GM21619 (cell line): ENCODE data around the gene ZNF726.
"Not testable (repeated sequence)": the region's sequence is repeated elsewhere in the genome, so short reads cannot be mapped to it uniquely, and the experiment has no call there.

Experiments used
- ATAC-seq: cut with Tn5 transposase; IDR thresholded peaks from one replicate; pipeline ENCODE4 v1.9.1; 2021; ENCODE audit not compliant: unreplicated experiment

The ZNF726 gene

DNA sequence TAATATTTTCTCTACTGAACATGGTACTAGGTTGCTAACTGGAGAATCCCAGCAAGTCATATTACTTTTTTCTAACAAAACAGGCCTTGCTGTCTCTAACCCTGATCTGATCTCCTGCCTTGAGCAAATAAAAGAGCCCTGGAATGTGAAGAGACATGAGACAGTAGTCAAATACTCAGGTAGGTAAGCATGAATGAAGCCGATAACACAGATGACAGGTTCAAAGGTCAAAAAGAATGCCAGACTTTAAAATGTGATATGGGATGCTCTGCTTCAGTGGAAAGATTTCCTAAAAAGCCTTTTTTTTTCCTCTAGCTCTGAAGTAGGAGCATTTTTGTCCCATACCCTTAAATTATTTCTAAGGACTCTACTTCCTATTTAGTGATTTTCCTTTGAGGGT lies 28.7 kb downstream of the ZNF726 start:
- no peak for ATAC-seq

- no peak for ATAC-seq
Measured at GRCh38 chr19:23946569-23946968, 31.9 kb downstream of the ZNF726 start.

DNA sequence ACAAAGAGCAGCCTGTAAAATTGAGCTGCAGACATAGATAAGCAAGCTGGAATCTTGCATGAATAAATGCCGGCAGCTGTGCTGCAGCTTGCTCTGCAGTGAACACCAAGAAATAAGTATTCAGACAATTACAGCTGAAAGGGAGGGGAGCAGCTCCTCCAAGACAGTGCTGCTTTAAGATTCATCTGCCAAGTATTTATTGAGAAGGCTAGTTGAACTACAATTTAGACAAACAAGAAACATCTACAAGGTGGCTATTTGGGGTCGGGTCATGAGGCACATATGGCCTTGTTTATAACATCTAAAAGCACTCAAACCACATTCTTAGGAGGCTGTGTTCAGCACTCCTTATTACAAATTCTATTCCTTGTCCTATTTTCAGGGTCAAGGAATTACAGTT lies 34.9 kb downstream of the ZNF726 start:
- no peak for ATAC-seq

DNA sequence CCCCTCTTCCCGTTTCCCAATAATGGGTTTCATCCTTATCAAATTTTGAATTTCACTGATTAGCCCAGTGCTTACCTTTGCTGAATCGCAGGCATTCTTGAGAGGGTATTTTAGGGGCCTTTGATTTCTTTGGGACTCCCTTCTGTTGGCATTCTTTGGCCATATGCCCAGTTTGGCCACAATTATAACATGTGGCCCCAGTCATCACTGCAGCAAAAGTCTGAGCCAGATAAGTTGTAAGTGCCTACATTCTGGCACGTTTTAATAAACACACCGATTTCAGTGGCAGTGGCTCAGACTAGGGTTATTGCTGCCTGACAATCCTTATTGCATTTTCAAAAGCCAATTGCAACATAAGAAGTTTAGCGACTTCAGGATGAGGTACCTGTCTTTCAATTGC lies 41.4 kb downstream of the ZNF726 start:
- ATAC-seq: no peak

GRCh38 chr19:23957660-23958281 lies 43.1 kb downstream of the ZNF726 start:
- no peak for ATAC-seq

DNA sequence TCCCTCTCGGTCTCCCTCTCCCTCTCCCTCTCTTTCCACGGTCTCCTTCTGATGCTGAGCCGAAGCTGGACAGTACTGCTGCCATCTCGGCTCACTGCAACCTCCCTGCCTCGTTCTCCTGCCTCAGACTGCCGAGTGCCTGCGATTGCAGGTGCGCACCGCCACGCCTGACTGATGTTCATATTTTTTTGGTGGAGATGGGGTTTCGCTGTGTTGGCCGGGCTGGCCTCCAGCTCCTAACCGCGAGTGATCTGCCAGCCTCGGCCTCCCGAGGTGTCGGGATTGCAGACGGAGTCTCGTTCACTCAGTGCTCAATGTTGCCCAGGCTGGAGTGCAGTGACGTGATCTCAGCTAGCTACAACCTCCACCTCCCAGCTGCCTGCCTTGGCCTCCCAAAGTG lies 48.7 kb downstream of the ZNF726 start:
- ATAC-seq: not testable (repeated sequence)

- not testable (repeated sequence) for ATAC-seq
Measured at GRCh38 chr19:23963881-23964280, 49.2 kb downstream of the ZNF726 start.

GRCh38 chr19:23964334-23964733 lies 49.6 kb downstream of the ZNF726 start:
- ATAC-seq: not testable (repeated sequence)

DNA sequence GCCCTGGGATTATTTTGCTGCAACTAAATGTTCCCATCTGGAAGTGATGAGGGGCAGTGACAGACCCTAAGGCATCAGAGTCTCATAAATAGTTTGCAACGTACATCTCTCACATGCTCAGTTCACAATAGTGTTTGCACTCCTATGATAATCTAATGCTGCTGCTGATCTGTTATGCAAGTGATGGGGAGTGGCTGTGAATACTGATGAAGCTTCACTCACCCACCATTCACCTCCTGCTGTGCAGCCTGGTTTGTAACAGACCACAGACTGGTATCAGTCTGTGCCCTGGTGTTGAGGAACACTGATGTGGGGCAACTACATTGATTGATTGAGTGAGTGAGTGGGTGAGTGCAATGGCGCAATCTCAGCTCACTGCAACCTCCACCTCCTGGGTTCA lies 54.9 kb downstream of the ZNF726 start:
- ATAC-seq: no peak

DNA sequence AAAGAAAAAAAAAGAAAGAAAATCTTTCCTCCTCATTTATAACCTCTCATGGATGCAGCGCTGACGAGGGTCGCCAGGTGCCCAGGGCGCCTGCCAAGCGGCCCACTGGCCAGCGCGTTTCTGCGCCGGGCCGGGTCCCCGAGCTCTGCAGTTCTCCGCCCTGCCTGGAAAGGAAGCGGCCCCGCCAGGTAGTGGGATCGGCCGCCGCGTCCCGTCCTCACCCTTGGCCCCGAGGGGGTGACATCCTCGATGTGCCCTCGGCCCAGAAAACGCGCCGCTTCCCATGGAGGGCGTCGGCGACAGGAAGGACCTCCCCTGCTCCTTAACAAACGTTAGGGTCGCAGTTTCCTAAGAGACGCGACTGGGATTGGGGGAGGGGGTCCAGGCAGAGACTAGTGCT lies 56.9 kb downstream of the ZNF726 start:
- ATAC-seq: no peak

DNA sequence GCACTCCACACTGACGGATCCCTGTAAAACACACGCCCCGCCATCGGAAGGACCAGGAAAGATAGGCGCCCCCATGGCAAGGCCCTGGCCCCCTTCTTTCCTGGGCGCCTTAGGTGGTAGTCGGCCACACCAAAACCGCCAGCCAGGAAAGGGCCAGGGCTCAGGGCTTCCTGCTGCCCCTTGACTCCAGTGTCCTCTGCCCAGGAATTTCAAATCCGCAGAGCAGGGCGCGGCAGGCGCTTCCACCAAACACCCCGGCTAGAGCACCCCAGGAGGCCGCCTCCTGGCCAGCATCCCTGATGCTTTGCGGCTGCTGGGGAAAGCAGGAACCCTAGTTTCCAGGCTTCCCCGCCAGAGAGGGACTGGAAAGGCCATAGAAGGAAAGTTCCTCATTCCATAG lies 57.5 kb downstream of the ZNF726 start:
- ATAC-seq: no peak

GRCh38 chr19:23974941-23975340 lies 60.3 kb downstream of the ZNF726 start:
- ATAC-seq: no peak

DNA sequence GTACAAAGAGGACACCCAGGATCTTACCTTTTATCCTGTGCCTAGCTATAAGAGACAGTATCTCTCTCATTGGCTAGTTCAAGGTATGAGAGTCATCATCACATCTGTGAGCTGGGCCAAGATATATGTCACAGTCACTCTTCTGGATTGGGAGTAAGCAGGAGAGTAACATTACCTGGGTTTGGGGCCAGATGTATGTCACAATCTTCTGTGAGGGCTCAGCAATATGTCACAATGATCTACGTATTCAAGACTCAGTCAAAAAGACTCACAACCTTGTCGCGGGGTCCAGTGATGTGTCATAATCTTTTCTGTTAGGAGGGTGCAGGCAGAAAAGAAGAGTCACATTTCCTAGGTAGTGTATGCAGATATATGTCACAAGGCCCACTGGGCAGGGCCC lies 61.9 kb downstream of the ZNF726 start:
- ATAC-seq: not testable (repeated sequence)

GRCh38 chr19:23977256-23977655 lies 62.6 kb downstream of the ZNF726 start:
- ATAC-seq: not testable (repeated sequence)

DNA sequence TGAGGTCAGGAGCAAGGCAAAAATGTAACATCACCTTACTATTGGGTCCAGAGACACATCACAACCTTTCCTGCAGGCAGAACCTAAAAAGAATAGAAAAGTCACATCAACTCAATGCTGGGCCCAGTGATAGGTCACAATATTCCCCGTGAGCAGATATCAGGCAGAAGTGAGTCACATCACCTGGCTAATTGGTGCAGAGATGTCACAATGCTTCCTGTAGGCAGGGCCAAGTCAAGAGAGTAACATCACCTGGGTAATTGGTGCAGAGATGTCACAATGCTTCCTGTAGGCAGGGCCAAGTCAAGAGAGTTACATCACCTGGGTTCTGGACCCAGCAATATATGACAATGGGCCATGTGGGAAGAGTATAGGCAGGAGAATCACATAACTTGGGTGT lies 63.4 kb downstream of the ZNF726 start:
- ATAC-seq: no peak

DNA sequence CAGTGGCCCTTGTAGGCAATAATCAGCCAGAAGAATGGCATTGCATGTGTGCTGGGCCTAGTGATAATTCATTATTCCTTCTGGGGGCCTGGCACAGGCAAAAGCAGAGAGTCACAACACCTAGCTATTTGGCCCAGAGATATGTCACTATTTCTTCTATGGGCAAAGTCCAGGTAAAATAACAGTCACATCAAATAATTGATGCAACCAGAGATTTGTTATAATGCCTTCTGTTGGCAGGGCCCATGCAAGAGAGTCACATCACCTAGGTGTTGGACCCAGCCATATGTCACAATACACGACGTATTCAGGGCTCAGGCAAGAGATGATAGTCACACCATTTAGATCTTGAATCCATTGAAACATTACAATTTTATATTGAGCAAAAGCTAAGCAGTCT lies 66.1 kb downstream of the ZNF726 start:
- no peak for ATAC-seq

GRCh38 chr19:23981863-23982262 lies 67.2 kb downstream of the ZNF726 start:
- no peak for ATAC-seq

DNA sequence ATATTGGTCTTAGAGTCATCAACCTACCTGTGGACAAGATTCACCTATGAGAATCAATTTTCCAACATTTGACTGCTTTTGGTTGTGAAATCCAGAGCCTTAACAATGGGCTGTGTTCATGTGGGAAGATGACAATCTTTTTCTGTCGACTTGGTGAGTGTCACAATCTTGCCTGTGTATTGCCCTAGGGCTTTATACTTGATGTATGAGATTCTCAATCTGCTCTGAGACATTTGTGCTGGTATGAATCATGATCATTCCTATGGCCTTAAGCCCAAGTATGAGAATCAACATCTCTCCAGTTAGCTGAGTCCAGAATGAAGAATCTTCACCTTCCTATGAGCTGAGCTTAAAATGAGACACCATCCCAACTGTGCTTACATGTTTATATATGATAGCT lies 68.7 kb downstream of the ZNF726 start:
- no peak for ATAC-seq
